ENCODE data around the gene SRP19. TPM values are rescaled to one million over a fixed set of nuclear protein-coding genes. Genes with fewer than 3 reads are reported as not detected.

The SRP19 gene
- total RNA-seq: 10 to 100 TPM; 66.5 to 67.3 TPM

- H3K27ac Mint-ChIP-seq: peak within 1 kb of the TSS; percentile 98
- peak; percentile 89 for DNase-seq
- H3K36me3 Mint-ChIP-seq: peaks cover 26% of the 10 kb centered on the region
- peaks cover 10% of the 10 kb centered on the region for H3K27me3 Mint-ChIP-seq
- H3K4me1 Mint-ChIP-seq: peaks cover 26% of the 10 kb centered on the region
- peak within 1 kb of the TSS; percentile 94 for H3K4me3 Mint-ChIP-seq
- no peaks in the 10 kb centered on the region for H3K9me3 Mint-ChIP-seq
Observed at GRCh38 chr5:112860929-112861637, at the start of gene SRP19. TSS of gene SRP19 (plus strand) at chr5:112861287. CDS start at chr5:112861377, 90 bp downstream.

DNA sequence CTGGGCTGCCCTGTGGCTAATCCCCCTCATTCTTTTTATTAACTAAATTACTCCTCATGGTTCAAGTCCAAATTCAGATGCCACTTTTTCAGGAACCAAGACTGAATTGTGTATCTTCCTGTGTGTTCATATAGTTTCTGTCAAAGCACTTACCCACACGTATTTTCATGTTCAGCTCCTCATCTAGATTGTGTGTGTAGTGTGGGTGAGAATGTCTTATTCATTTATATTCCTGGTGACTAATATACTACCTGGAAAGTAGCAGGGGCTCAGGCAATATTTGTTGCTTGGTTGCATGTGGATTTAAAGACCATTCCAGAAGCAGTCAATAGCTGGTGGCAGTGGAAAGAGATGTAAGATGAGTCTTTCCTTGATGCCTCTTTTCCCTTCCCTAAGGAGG is 48.5 kb upstream of the SRP19 start:
- Mint-ChIP-seq H3K36me3 (peaks cover 13% of the 10 kb centered on the region), H3K9me3 (no peaks in the 10 kb centered on the region), H3K27ac (no peak overlapping the region), H3K4me1 (peaks cover 3% of the 10 kb centered on the region), H3K27me3 (no peaks in the 10 kb centered on the region), H3K4me3 (no peak overlapping the region)
- DNase-seq: no peak

DNA sequence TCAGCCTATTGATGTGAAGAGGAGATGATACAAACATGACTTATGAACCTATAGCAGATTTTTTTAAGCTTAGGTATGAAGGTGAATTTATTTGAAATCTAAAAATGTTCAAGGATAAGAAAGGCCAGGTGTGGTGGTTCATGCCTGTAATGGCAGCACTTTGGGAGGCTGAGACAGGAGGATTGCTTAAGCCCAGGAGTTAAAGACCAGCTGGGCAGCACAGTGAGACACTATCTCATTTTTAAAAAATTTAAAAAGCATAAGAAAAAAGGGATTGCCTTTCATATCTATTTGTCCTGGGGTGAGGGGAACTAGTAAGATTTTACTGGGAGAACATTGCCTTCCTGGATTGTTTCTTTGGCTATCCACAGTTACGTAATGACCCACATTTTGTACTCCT is 40.8 kb upstream of the SRP19 start:
- Mint-ChIP-seq H3K27ac (no peak overlapping the region), H3K9me3 (no peaks in the 10 kb centered on the region), H3K27me3 (no peaks in the 10 kb centered on the region), H3K4me3 (no peak overlapping the region), H3K36me3 (peaks cover 11% of the 10 kb centered on the region), H3K4me1 (no peaks in the 10 kb centered on the region)
- no peak for DNase-seq

DNA sequence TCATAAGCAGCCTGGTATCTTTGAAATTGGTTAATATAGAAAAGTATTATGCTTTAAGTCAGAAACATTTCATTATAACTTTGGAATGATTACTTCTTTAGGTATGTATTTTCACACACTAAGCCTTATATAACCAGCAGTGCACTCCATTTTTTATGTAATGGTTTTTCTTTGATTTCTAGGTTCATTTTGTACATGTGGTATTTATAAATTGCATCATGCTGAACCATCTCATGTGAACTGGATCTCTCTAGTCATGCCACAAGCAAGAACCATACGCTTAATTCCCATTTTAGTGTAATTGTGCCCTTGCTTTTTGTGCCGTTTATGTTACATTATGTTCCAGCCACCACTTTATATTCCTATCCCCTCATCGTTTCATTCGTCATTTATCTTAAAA is 38.6 kb upstream of the SRP19 start:
- Mint-ChIP-seq H3K4me3 (no peak overlapping the region), H3K9me3 (no peaks in the 10 kb centered on the region), H3K4me1 (no peaks in the 10 kb centered on the region), H3K27ac (peak overlapping the region; percentile 57), H3K36me3 (peaks cover 7% of the 10 kb centered on the region), H3K27me3 (no peaks in the 10 kb centered on the region)
- no peak for DNase-seq

- no peak for DNase-seq
- Mint-ChIP-seq H3K4me1 (no peaks in the 10 kb centered on the region), H3K9me3 (no peaks in the 10 kb centered on the region), H3K27me3 (no peaks in the 10 kb centered on the region), H3K4me3 (no peak overlapping the region), H3K36me3 (peaks cover 7% of the 10 kb centered on the region), H3K27ac (no peak overlapping the region)
Observed at GRCh38 chr5:112823181-112823580, 37.9 kb upstream of the SRP19 start.

- Mint-ChIP-seq H3K4me3 (no peak overlapping the region), H3K36me3 (peaks cover 9% of the 10 kb centered on the region), H3K27ac (no peak overlapping the region), H3K9me3 (no peaks in the 10 kb centered on the region), H3K4me1 (no peaks in the 10 kb centered on the region), H3K27me3 (no peaks in the 10 kb centered on the region)
- DNase-seq: no peak
Observed at GRCh38 chr5:112823656-112824055, 37.4 kb upstream of the SRP19 start.

DNA sequence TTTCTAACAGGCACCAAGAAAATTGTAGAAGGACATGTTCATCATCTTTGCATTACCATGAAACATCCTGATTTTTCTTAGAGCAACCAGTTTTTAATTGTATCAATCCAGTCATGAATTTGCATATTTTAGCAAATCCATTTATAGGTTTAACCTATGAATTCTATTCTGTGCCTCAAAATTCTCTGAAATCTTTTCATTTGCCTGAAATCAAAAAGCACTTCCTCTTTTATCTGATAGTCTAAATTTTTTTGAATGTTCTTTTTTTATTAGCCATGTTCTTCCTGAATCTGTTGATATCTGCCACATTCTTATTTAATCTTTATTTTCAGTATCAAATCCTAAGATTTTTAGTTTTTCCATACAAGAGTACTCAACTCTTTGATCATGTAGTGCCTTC is 36.9 kb upstream of the SRP19 start:
- Mint-ChIP-seq H3K36me3 (peaks cover 9% of the 10 kb centered on the region), H3K9me3 (no peaks in the 10 kb centered on the region), H3K4me3 (no peak overlapping the region), H3K27me3 (no peaks in the 10 kb centered on the region), H3K27ac (no peak overlapping the region), H3K4me1 (no peaks in the 10 kb centered on the region)
- DNase-seq: no peak

GRCh38 chr5:112830378-112830777 is 30.7 kb upstream of the SRP19 start:
- peaks cover 2% of the 10 kb centered on the region for H3K36me3 Mint-ChIP-seq
- no peak overlapping the region for H3K27ac Mint-ChIP-seq
- no peaks in the 10 kb centered on the region for H3K9me3 Mint-ChIP-seq
- no peak for DNase-seq
- no peaks in the 10 kb centered on the region for H3K4me1 Mint-ChIP-seq
- H3K4me3 Mint-ChIP-seq: no peak overlapping the region
- no peaks in the 10 kb centered on the region for H3K27me3 Mint-ChIP-seq

DNA sequence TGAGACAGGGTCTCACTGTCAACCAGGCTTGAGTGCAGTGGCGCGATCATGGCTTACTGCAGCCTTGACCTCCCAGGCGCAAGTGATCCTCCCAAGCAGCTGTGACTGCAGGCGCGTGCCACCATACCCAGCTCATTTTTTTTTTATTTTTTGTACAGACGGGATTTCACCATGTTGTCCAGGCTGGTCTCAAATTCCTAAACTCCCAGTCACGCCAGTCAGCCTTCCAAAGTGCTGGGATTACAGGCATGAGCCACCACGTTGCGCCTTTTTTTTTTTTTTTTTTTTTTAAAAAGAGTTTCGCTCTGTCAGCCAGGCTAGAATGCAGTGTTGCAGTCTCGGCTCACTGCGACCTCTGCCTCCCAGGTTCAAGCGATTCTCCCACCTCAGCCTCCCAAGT is 27.1 kb upstream of the SRP19 start:
- DNase-seq: no peak
- no peak overlapping the region for H3K27ac Mint-ChIP-seq
- no peak overlapping the region for H3K4me3 Mint-ChIP-seq
- no peaks in the 10 kb centered on the region for H3K27me3 Mint-ChIP-seq
- peaks cover 8% of the 10 kb centered on the region for H3K36me3 Mint-ChIP-seq
- H3K9me3 Mint-ChIP-seq: no peaks in the 10 kb centered on the region
- no peaks in the 10 kb centered on the region for H3K4me1 Mint-ChIP-seq

GRCh38 chr5:112844489-112844888 is 16.6 kb upstream of the SRP19 start:
- H3K9me3 Mint-ChIP-seq: no peaks in the 10 kb centered on the region
- H3K36me3 Mint-ChIP-seq: peaks cover 15% of the 10 kb centered on the region
- no peak overlapping the region for H3K4me3 Mint-ChIP-seq
- no peak overlapping the region for H3K27ac Mint-ChIP-seq
- no peak for DNase-seq
- peaks cover 4% of the 10 kb centered on the region for H3K4me1 Mint-ChIP-seq
- H3K27me3 Mint-ChIP-seq: no peaks in the 10 kb centered on the region

DNA sequence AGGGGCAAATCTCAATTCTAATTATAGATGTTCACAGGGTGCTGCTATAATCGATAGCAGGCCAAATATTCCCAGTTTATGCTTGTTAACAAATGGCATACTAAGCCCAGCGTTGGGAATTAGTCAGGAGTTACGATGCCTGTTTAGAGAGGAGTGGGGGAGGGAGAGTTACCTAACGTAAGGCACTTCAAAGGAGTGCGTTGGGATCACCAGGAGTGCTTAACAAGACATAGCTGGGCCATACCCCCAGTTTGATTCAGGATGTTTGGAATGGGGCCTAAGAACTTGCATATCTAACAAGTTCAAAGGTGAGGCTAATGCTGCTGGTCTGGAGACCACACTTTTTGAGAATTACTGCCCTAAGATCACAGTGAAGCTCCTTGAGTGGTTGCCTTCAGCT is 14.5 kb upstream of the SRP19 start:
- Mint-ChIP-seq H3K27me3 (peaks cover under 1% of the 10 kb centered on the region), H3K4me3 (no peak overlapping the region), H3K36me3 (peaks cover 7% of the 10 kb centered on the region), H3K9me3 (no peaks in the 10 kb centered on the region), H3K4me1 (peaks cover 4% of the 10 kb centered on the region), H3K27ac (no peak overlapping the region)
- no peak for DNase-seq

DNA sequence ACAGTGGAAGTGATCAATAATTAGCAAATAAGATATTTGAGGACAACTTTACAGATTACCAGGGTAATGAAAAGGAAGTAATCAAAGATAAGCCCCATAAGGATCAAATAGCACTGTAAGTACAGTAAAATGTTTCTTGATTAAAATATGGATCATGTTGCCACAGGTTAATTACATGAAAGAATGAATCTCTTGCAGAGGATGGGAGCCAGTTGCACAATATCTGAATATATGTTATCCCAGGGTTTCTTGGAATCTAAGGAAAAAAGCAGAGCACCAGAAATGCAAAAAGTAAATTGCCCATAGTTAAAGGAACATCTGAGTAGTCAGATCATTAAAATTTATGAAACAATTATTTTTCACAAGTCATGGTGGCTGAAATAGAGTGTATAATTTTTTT is 13.8 kb upstream of the SRP19 start:
- no peak for DNase-seq
- H3K4me1 Mint-ChIP-seq: peaks cover 4% of the 10 kb centered on the region
- H3K4me3 Mint-ChIP-seq: no peak overlapping the region
- no peaks in the 10 kb centered on the region for H3K9me3 Mint-ChIP-seq
- peaks cover 4% of the 10 kb centered on the region for H3K27me3 Mint-ChIP-seq
- H3K27ac Mint-ChIP-seq: no peak overlapping the region
- H3K36me3 Mint-ChIP-seq: peaks cover 4% of the 10 kb centered on the region

- Mint-ChIP-seq H3K36me3 (no peaks in the 10 kb centered on the region), H3K9me3 (no peaks in the 10 kb centered on the region), H3K4me3 (no peak overlapping the region), H3K27ac (no peak overlapping the region), H3K4me1 (peaks cover 4% of the 10 kb centered on the region), H3K27me3 (peaks cover 8% of the 10 kb centered on the region)
- DNase-seq: no peak
Observed at GRCh38 chr5:112848116-112848811, 12.8 kb upstream of the SRP19 start.

DNA sequence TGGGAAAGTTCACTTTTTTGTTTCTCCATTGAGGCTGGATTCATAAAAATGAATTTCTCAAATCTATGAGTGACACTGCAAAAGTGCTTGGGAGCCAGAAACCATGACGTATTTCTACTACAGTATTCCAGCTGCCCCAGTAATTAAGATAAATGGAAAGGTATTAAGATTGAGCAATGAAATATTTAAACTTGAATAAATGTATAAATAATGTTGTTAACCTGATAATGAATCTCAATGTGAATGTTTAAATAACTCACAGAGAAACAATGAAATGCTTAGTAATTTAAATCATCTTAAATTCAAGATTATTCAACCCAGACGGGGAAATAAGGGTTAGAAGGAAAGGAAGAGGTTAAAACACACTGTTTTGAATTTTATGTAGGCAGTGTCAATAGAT is 11.2 kb upstream of the SRP19 start:
- Mint-ChIP-seq H3K27me3 (peaks cover 18% of the 10 kb centered on the region), H3K27ac (no peak overlapping the region), H3K9me3 (peaks cover 4% of the 10 kb centered on the region), H3K36me3 (peaks cover 2% of the 10 kb centered on the region), H3K4me1 (peaks cover 4% of the 10 kb centered on the region), H3K4me3 (no peak overlapping the region)
- no peak for DNase-seq

- Mint-ChIP-seq H3K4me1 (peaks cover 2% of the 10 kb centered on the region), H3K27ac (no peak overlapping the region), H3K9me3 (peaks cover 9% of the 10 kb centered on the region), H3K4me3 (no peak overlapping the region), H3K27me3 (peaks cover 38% of the 10 kb centered on the region), H3K36me3 (peaks cover 2% of the 10 kb centered on the region)
- no peak for DNase-seq
Observed at GRCh38 chr5:112854651-112855050, 6.4 kb upstream of the SRP19 start.

GRCh38 chr5:112857866-112858265 is 3.2 kb upstream of the SRP19 start:
- Mint-ChIP-seq H3K4me1 (peaks cover 15% of the 10 kb centered on the region), H3K4me3 (no peak overlapping the region), H3K27me3 (peaks cover 30% of the 10 kb centered on the region), H3K36me3 (peaks cover 17% of the 10 kb centered on the region), H3K27ac (no peak overlapping the region), H3K9me3 (peaks cover 9% of the 10 kb centered on the region)
- DNase-seq: no peak

Data from activated naive CD8-positive, alpha-beta T cell treated with anti-CD3 and anti-CD28 coated beads for 36 hours (primary cell).